ENCODE data around the gene ZNF57. TPM values are rescaled to one million over a fixed set of nuclear protein-coding genes. Genes with fewer than 3 reads are reported as not detected.

Gene ZNF57
- total RNA-seq, 2 experiments from 2014 or later = 0.47 to 0.82 TPM

- Mint-ChIP-seq H3K36me3 (ENCODE audit: low read depth) (no peaks in the 10 kb centered on the region), H3K4me3 (no peak overlapping the region), H3K27ac (no peak overlapping the region), H3K9me3 (no peaks in the 10 kb centered on the region), H3K4me1 (ENCODE audit: low read depth) (peaks cover 7% of the 10 kb centered on the region), H3K27me3 (peaks cover 4% of the 10 kb centered on the region)
- ATAC-seq (ENCODE audit: poor library complexity) (no peak), DNase-seq (no peak)
- ChIA-PET POLR2A (no interaction called here), CTCF (interaction anchor here (0.7 to 1.6 kb wide), 4 partner anchors 15 to 144 kb away, joined by 4 to 9 read pairs (median 5); no protein-coding TSS in a partner anchor)
- Histone ChIP-seq H3K9me3 (ENCODE audit: control insufficient read depth in 1 of 2, insufficient read depth in 1 of 2, low read length in 2 of 2) (peaks cover 0 to 4% of the 10 kb centered on the region in 2 experiments), H3K4me3 (ENCODE audit: low read length) (no peak overlapping the region), H3K4me1 (ENCODE audit: insufficient read depth, low read length) (peaks cover 2% of the 10 kb centered on the region), H3K27ac (ENCODE audit: low read depth in 1 of 2, low read length in 2 of 2) (no peak overlapping the region), H3K36me3 (ENCODE audit: insufficient read depth, low read length) (no peaks in the 10 kb centered on the region), H3K27me3 (ENCODE audit: control insufficient read depth in 1 of 2, insufficient read depth in 2 of 2, low read length in 2 of 2) (no peaks in the 10 kb centered on the region)
- no peak for TF ChIP-seq CTCF (IDR thresholded peaks at IDR 0.05)
- intact Hi-C loops (cut with DNase I, micrococcal nuclease) = loop anchor here in 1 of 2 experiments (5.0 kb wide), 1 partner anchor 97 kb away; the partner anchor contains the start of gene TLE5
Observed at GRCh38 chr19:2964874-2965273, 64.1 kb downstream of the ZNF57 start.

GRCh38 chr19:2967972-2968371 is 67.2 kb downstream of the ZNF57 start:
- Mint-ChIP-seq H3K36me3 (ENCODE audit: low read depth) (no peaks in the 10 kb centered on the region), H3K27ac (no peak overlapping the region), H3K9me3 (no peaks in the 10 kb centered on the region), H3K4me3 (no peak overlapping the region), H3K4me1 (ENCODE audit: low read depth) (no peaks in the 10 kb centered on the region), H3K27me3 (no peaks in the 10 kb centered on the region)
- POLR2A ChIA-PET = no interaction called here
- no peaks in the 10 kb centered on the region for H3K36me3 ChIP-seq (ENCODE audit: insufficient read depth, low read length)
- no peak overlapping the region for H3K4me3 ChIP-seq (ENCODE audit: low read length)
- TF ChIP-seq CTCF (IDR thresholded peaks at IDR 0.05) = no peak
- H3K27me3 ChIP-seq (ENCODE audit: control insufficient read depth in 1 of 2, insufficient read depth in 2 of 2, low read length in 2 of 2) = no peaks in the 10 kb centered on the region
- intact Hi-C loops (cut with DNase I, micrococcal nuclease) = no loop called here
- H3K9me3 ChIP-seq (ENCODE audit: control insufficient read depth in 1 of 2, insufficient read depth in 1 of 2, low read length in 2 of 2) = peaks cover 0 to 4% of the 10 kb centered on the region in 2 experiments
- ATAC-seq (ENCODE audit: poor library complexity) (no peak), DNase-seq (no peak)
- CTCF ChIA-PET = no interaction called here
- no peak overlapping the region for H3K27ac ChIP-seq (ENCODE audit: low read depth in 1 of 2, low read length in 2 of 2)
- no peaks in the 10 kb centered on the region for H3K4me1 ChIP-seq (ENCODE audit: insufficient read depth, low read length)

Other genes starting within 250 kb of the ZNF57 start
- gene GNG7, start 198.2 kb upstream of the ZNF57 start, total RNA-seq = 1 to 10 TPM; 5.2 to 5.7 TPM
- gene DIRAS1, start 179.6 kb upstream of the ZNF57 start, total RNA-seq = not detected
- gene SLC39A3, start 160.9 kb upstream of the ZNF57 start, total RNA-seq = 1 to 10 TPM; 7.6 to 7.9 TPM
- gene SGTA, start 117.7 kb upstream of the ZNF57 start, total RNA-seq = 10 to 100 TPM; 28.3 to 29.7 TPM
- 10 to 100 TPM; 26.6 to 27.3 TPM for gene THOP1, start 115.4 kb upstream of the ZNF57 start, total RNA-seq
- gene ZNF554, start 81.1 kb upstream of the ZNF57 start, total RNA-seq = 1 to 10 TPM; 3.5 to 3.6 TPM
- gene ZNF555, start 59.5 kb upstream of the ZNF57 start, total RNA-seq = 1 to 10 TPM; 2.3 to 2.4 TPM
- not detected for gene ZNF556, start 33.6 kb upstream of the ZNF57 start, total RNA-seq
- 1 to 10 TPM; 2.0 to 2.4 TPM for gene ZNF77, start 44.0 kb downstream of the ZNF57 start, total RNA-seq
- not detected for gene TLE6, start 76.6 kb downstream of the ZNF57 start, total RNA-seq
- 10 to 100 TPM; 23.9 to 25.0 TPM for gene TLE2, start 128.4 kb downstream of the ZNF57 start, total RNA-seq
- 100 to 1,000 TPM; 722 to 793 TPM for gene TLE5, start 161.6 kb downstream of the ZNF57 start, total RNA-seq
- gene GNA11, start 193.4 kb downstream of the ZNF57 start, total RNA-seq = 1 to 10 TPM; 2.6 to 3.4 TPM
- 10 to 100 TPM; 12.1 to 14.9 TPM for gene GNA15, start 235.1 kb downstream of the ZNF57 start, total RNA-seq

Data from CD4-positive, alpha-beta T cell (primary cell).